GM12873 (cell line): ENCODE data around the gene GREB1L.

Source experiments
- TF ChIP-seq, protein P1 (sequence below): IDR thresholded peaks from 2 replicates; pipeline ENCODE4 v1.5.1; 2012; ENCODE audit warnings: low read depth, mild to moderate bottlenecking, moderate library complexity, low read length, control low read depth; ENCODE audit not compliant: insufficient read depth; ENCODE audit errors: missing control alignments

Gene GREB1L

GRCh38 chr18:21454725-21455124, 212.7 kb downstream of the GREB1L start:
- TF ChIP-seq, protein P1, sequence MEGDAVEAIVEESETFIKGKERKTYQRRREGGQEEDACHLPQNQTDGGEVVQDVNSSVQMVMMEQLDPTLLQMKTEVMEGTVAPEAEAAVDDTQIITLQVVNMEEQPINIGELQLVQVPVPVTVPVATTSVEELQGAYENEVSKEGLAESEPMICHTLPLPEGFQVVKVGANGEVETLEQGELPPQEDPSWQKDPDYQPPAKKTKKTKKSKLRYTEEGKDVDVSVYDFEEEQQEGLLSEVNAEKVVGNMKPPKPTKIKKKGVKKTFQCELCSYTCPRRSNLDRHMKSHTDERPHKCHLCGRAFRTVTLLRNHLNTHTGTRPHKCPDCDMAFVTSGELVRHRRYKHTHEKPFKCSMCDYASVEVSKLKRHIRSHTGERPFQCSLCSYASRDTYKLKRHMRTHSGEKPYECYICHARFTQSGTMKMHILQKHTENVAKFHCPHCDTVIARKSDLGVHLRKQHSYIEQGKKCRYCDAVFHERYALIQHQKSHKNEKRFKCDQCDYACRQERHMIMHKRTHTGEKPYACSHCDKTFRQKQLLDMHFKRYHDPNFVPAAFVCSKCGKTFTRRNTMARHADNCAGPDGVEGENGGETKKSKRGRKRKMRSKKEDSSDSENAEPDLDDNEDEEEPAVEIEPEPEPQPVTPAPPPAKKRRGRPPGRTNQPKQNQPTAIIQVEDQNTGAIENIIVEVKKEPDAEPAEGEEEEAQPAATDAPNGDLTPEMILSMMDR = no peak

- TF ChIP-seq, protein P1 = no peak
Observed at GRCh38 chr18:21456428-21457178, 214.6 kb downstream of the GREB1L start.

DNA sequence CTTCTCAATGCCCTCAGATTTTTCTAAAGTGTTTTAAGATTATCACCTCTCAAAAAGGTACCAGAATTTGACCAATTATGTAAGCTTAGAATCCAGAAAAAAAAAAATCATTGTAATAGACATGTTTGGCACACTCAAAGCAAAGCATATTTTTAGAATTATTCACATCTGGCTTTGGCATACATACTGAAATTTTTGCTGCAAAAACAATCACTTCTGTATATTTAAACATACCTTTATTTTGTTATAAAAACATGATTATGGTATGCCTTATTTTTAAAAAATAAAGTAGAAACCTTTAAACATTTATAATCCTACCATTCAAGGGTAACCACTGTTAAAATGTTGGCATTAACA, 215.1 kb downstream of the GREB1L start:
- TF ChIP-seq, protein P1 = no peak

GRCh38 chr18:21458310-21458709, 216.3 kb downstream of the GREB1L start:
- TF ChIP-seq, protein P1 = no peak

DNA sequence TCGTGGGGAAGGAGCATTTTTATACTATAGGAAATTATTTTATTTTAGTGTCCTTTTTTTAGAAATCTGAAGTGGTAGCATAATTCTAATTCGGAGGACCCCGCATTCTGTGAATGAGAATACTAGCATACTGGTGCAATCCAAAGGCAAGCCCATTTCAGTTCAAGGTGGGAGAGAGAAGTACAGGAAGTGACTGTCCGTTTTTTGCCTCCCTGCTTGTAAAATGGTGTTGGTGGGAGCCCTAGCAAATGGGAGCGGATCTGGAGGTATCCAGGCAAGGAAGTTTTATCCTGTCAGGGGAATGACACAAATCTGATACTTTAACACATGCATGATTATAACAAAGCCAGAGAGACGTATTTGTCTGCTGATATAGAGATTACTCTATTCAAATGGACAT, 216.8 kb downstream of the GREB1L start:
- TF ChIP-seq, protein P1 = no peak

DNA sequence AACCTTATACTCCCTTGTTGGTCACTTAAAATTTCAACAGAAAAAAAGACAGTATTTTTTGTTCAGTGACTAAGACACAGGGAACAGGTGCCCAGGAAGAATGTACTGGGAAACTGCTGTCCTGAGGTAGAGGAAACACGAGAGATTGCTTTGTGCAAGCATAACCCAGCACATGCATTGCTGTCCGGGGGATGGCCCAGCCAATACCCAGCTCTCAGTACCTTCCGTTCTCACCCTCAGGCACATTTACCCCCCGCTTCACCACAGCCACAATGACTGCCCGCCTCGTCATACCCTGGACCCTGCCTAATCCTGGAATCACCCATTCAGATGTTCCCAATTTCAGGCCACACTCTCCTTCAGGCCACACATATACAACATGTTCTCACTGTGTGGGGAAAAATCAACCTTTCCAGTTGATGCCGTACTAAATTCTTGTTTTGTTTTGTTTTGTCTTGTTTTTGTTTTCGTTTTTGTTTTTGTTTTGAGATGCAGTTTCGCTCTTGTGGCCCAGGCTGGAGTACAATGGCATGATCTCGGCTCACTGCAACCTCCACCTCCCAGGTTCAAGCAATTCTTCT, 217.8 kb downstream of the GREB1L start:
- TF ChIP-seq, protein P1 = no peak

DNA sequence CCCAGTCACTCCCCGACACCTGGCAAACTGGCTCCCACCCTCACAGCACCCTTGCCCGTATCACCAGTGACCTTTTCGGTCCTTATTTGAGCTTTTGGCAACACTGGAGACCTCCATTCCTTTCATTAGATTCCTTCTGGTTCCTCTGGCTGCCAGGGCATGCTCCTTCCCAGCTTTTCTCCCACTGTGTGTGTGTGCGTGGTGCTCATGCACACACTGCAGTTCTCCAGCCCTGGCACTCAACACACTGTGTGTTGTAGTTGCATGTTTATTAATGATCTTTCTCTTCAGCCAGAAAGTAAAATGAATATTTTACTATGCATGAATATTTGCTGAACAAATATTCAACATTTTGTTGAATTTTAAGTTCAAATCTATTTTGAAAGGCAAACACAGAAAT, 219.4 kb downstream of the GREB1L start:
- TF ChIP-seq, protein P1 = no peak
